ENCODE results near the gene TAF6.

- TF ChIP-seq CTCF (conservative IDR thresholded peaks at IDR 0.05) (no peak), ZFX (IDR thresholded peaks at IDR 0.05) (no peak)
Observed at GRCh38 chr7:100109521-100110163, 9.5 kb downstream of the TAF6 start.

Measured in C4-2B (cell line).